IPS-15b (cell line): Measurements from ENCODE around the gene LRRC74A.

ENCODE experiments used
- H3K27me3 ChIP-seq: one replicate; pipeline ENCODE4 v1.6.1; 2013; ENCODE audit warnings: low read length; ENCODE audit not compliant: control insufficient read depth, insufficient read depth
- H3K36me3 ChIP-seq: one replicate; pipeline ENCODE4 v1.6.1; 2013; ENCODE audit warnings: low read length; ENCODE audit not compliant: control insufficient read depth, insufficient read depth
- H3K4me1 ChIP-seq: one replicate; pipeline ENCODE4 v1.6.1; 2013; ENCODE audit warnings: mild to moderate bottlenecking, low read length; ENCODE audit not compliant: control insufficient read depth, insufficient read depth
- H3K4me3 ChIP-seq: one replicate; pipeline ENCODE4 v1.5.1; 2013; ENCODE audit warnings: low read depth, low read length
- H3K9ac ChIP-seq: one replicate; pipeline ENCODE4 v1.6.1; 2013; ENCODE audit warnings: low read depth, mild to moderate bottlenecking, low read length
- H3K9me3 ChIP-seq: one replicate; pipeline ENCODE4 v1.6.1; 2013; ENCODE audit warnings: mild to moderate bottlenecking, low read length; ENCODE audit not compliant: control insufficient read depth, insufficient read depth

LRRC74A gene

GRCh38 chr14:76918782-76919394, 92.7 kb downstream of the LRRC74A start:
- Histone ChIP-seq H3K36me3 (no peaks in the 10 kb centered on the region), H3K9ac (peak overlapping the region; percentile 28), H3K4me3 (no peak overlapping the region), H3K27me3 (no peaks in the 10 kb centered on the region), H3K9me3 (no peaks in the 10 kb centered on the region), H3K4me1 (peaks cover 36% of the 10 kb centered on the region)
